HAP-1 (cell line): ENCODE results near the gene DLST.

ENCODE experiments used
- DNase-seq, 2 experiments: peaks; one replicate each; pipeline ENCODE4 v3.0.0-alpha.2; 2016 to 2020; ENCODE audit warnings: low spot score in 2 of 2
- H3K27me3 ChIP-seq: fragments of 250-450 bp; sonication (Bioruptor Pico); 2 replicates; pipeline ENCODE4 v1.5.1; 2020; ENCODE audit warnings: low read depth, mild to moderate bottlenecking, moderate library complexity
- H3K36me3 ChIP-seq: fragments of 250-450 bp; sonication (Bioruptor Pico); replicated peaks from 2 replicates; pipeline ENCODE4 v1.5.1; 2020; ENCODE audit warnings: mild to moderate bottlenecking
- H3K4me1 ChIP-seq: fragments of 250-450 bp; sonication (Bioruptor Pico); 2 replicates; pipeline ENCODE4 v1.5.1; 2020; ENCODE audit warnings: mild to moderate bottlenecking
- H3K4me3 ChIP-seq: fragments of 250-450 bp; sonication (Bioruptor Pico); 2 replicates; pipeline ENCODE4 v1.5.1; 2020; ENCODE audit warnings: mild to moderate bottlenecking, moderate library complexity
- H3K9me3 ChIP-seq: fragments of 250-450 bp; sonication (Bioruptor Pico); 2 replicates; pipeline ENCODE4 v1.5.1; 2020; ENCODE audit warnings: mild to moderate bottlenecking, moderate library complexity
- in situ Hi-C: fragments of 300-500 bp; cut with MboI; formaldehyde crosslinking; loops from 3 replicates; pipeline ENCODE4 v1.14.3; 2020; ENCODE audit warnings: low sequenced_read_pairs, inconsistent platforms, mixed read lengths

Gene DLST

GRCh38 chr14:74881431-74882102 lies at the start of gene DLST:
Gene DLST (plus strand): TSS chr14:74881916. CDS start chr14:74881954, 38 bp downstream.
- in situ Hi-C loops: no loop called here
- peak; percentile 75 to 92 for DNase-seq
- Histone ChIP-seq H3K4me1 (peaks cover 37% of the 10 kb centered on the region), H3K9me3 (no peaks in the 10 kb centered on the region), H3K27me3 (no peaks in the 10 kb centered on the region), H3K4me3 (peak within 1 kb of the TSS; percentile 84), H3K36me3 (peaks cover 21% of the 10 kb centered on the region)

- in situ Hi-C loops: no loop called here
- Histone ChIP-seq H3K4me3 (no peak overlapping the region), H3K9me3 (no peaks in the 10 kb centered on the region), H3K27me3 (no peaks in the 10 kb centered on the region), H3K4me1 (peaks cover 11% of the 10 kb centered on the region), H3K36me3 (peaks cover 2% of the 10 kb centered on the region; the same call in 1 of the 2 replicates)
- no peak for DNase-seq
Observed at GRCh38 chr14:74832849-74833248, 48.9 kb upstream of the DLST start.

GRCh38 chr14:74834692-74835392 lies 46.9 kb upstream of the DLST start:
- in situ Hi-C loops: no loop called here
- Histone ChIP-seq H3K36me3 (peaks cover 2% of the 10 kb centered on the region; the same call in 1 of the 2 replicates), H3K27me3 (no peaks in the 10 kb centered on the region), H3K9me3 (no peaks in the 10 kb centered on the region), H3K4me3 (no peak overlapping the region), H3K4me1 (peaks cover 10% of the 10 kb centered on the region)
- DNase-seq: no peak

GRCh38 chr14:74835645-74836250 lies 46.0 kb upstream of the DLST start:
- Histone ChIP-seq H3K36me3 (no peaks in the 10 kb centered on the region; the same call in 1 of the 2 replicates), H3K27me3 (no peaks in the 10 kb centered on the region), H3K9me3 (no peaks in the 10 kb centered on the region), H3K4me1 (peaks cover 6% of the 10 kb centered on the region; the same call in 1 of the 2 replicates), H3K4me3 (no peak overlapping the region)
- in situ Hi-C loops: no loop called here
- DNase-seq: no peak

GRCh38 chr14:74836251-74836960 lies 45.3 kb upstream of the DLST start:
- H3K4me3 ChIP-seq: no peak overlapping the region
- no peaks in the 10 kb centered on the region for H3K9me3 ChIP-seq
- in situ Hi-C loops: no loop called here
- no peaks in the 10 kb centered on the region; the same call in 1 of the 2 replicates for H3K36me3 ChIP-seq
- DNase-seq: no peak
- no peaks in the 10 kb centered on the region for H3K27me3 ChIP-seq
- peaks cover 6% of the 10 kb centered on the region; the same call in 1 of the 2 replicates for H3K4me1 ChIP-seq

- in situ Hi-C loops: no loop called here
- Histone ChIP-seq H3K36me3 (no peaks in the 10 kb centered on the region; the same call in 1 of the 2 replicates), H3K9me3 (no peaks in the 10 kb centered on the region), H3K4me1 (peaks cover 6% of the 10 kb centered on the region; the same call in 1 of the 2 replicates), H3K27me3 (no peaks in the 10 kb centered on the region), H3K4me3 (no peak overlapping the region)
- DNase-seq: no peak
Observed at GRCh38 chr14:74838166-74838565, 43.5 kb upstream of the DLST start.

GRCh38 chr14:74840603-74841030 lies 41.1 kb upstream of the DLST start:
- Histone ChIP-seq H3K4me1 (peaks cover 6% of the 10 kb centered on the region; the same call in 1 of the 2 replicates), H3K9me3 (no peaks in the 10 kb centered on the region), H3K4me3 (no peak overlapping the region), H3K27me3 (no peaks in the 10 kb centered on the region), H3K36me3 (no peaks in the 10 kb centered on the region; the same call in 1 of the 2 replicates)
- no peak for DNase-seq
- in situ Hi-C loops: no loop called here

- peaks cover 2% of the 10 kb centered on the region; the same call in 1 of the 2 replicates for H3K4me1 ChIP-seq
- no peaks in the 10 kb centered on the region; the same call in 1 of the 2 replicates for H3K36me3 ChIP-seq
- no peak overlapping the region for H3K4me3 ChIP-seq
- DNase-seq: no peak
- H3K9me3 ChIP-seq: no peaks in the 10 kb centered on the region
- H3K27me3 ChIP-seq: no peaks in the 10 kb centered on the region
- in situ Hi-C loops: no loop called here
Observed at GRCh38 chr14:74841230-74842207, 40.2 kb upstream of the DLST start.

GRCh38 chr14:74843653-74844052 lies 38.1 kb upstream of the DLST start:
- Histone ChIP-seq H3K4me3 (no peak overlapping the region), H3K27me3 (no peaks in the 10 kb centered on the region), H3K36me3 (no peaks in the 10 kb centered on the region; the same call in 1 of the 2 replicates), H3K4me1 (no peaks in the 10 kb centered on the region), H3K9me3 (no peaks in the 10 kb centered on the region)
- in situ Hi-C loops: no loop called here
- DNase-seq: no peak

- no peaks in the 10 kb centered on the region for H3K9me3 ChIP-seq
- no peak overlapping the region for H3K4me3 ChIP-seq
- H3K4me1 ChIP-seq: no peaks in the 10 kb centered on the region
- H3K36me3 ChIP-seq: no peaks in the 10 kb centered on the region
- no peaks in the 10 kb centered on the region for H3K27me3 ChIP-seq
- DNase-seq: no peak
- in situ Hi-C loops: no loop called here
Observed at GRCh38 chr14:74846168-74846567, 35.5 kb upstream of the DLST start.

GRCh38 chr14:74846968-74847665 lies 34.6 kb upstream of the DLST start:
- in situ Hi-C loops: no loop called here
- Histone ChIP-seq H3K4me1 (no peaks in the 10 kb centered on the region), H3K36me3 (no peaks in the 10 kb centered on the region), H3K9me3 (no peaks in the 10 kb centered on the region), H3K27me3 (no peaks in the 10 kb centered on the region), H3K4me3 (no peak overlapping the region)
- no peak for DNase-seq

- H3K36me3 ChIP-seq: no peaks in the 10 kb centered on the region
- no peak for DNase-seq
- in situ Hi-C loops: no loop called here
Observed at GRCh38 chr14:74848768-74849167, 32.9 kb upstream of the DLST start.

More at GRCh38 chr14:74848768-74849167, 32.9 kb upstream of the DLST start:
- Histone ChIP-seq H3K9me3 (no peaks in the 10 kb centered on the region), H3K4me1 (no peaks in the 10 kb centered on the region), H3K4me3 (no peak overlapping the region), H3K27me3 (no peaks in the 10 kb centered on the region)
